H1 (cell line): Measurements from ENCODE around the gene GNAI2. TPM values are rescaled to one million over a fixed set of nuclear protein-coding genes. Genes with fewer than 3 reads are reported as not detected.

Source experiments
- CTCF ChIA-PET: fragments of 300-600 bp; sonication (Branson Sonifier 250); formaldehyde crosslinking; loops from one replicate; lab custom pipeline; 2021; ENCODE audit not compliant: partially characterized antibody; lab: Charles Lee
- POLR2A ChIA-PET: fragments of 300-600 bp; sonication (Branson Sonifier 250); formaldehyde crosslinking; loops from one replicate; lab custom pipeline; 2021; ENCODE audit warnings: inconsistent platforms; ENCODE audit not compliant: partially characterized antibody; lab: Charles Lee
- DNase-seq, 2 experiments: peaks; one replicate each; pipeline versions ENCODE4 v3.0.0 to v3.0.0-alpha.2; 2010 to 2022; ENCODE audit warnings: low spot score in 2 of 2, low read depth in 1 of 2, mixed read lengths in 1 of 2
- FAIRE-seq: peaks from 2 replicates; lab custom pipeline; 2011; peaks lifted over from hg19 to GRCh38; lab: Jason Lieb, UNC
- H2AFZ ChIP-seq: 2 replicates; pipeline ENCODE4 v1.8.1; 2012; ENCODE audit warnings: low read length, inconsistent platforms
- H2AK5ac ChIP-seq: 2 replicates; pipeline ENCODE4 v1.6.1; 2013; ENCODE audit warnings: low read depth, low read length
- H2BK120ac ChIP-seq: replicated peaks from 2 replicates; pipeline ENCODE3; 2013; ENCODE audit warnings: low read depth, low read length, inconsistent platforms
- H2BK12ac ChIP-seq: 2 replicates; pipeline ENCODE4 v1.6.1; 2013; ENCODE audit warnings: low read depth, low read length
- H2BK15ac ChIP-seq: 2 replicates; pipeline ENCODE4 v1.6.1; 2013; ENCODE audit warnings: low read length
- H2BK20ac ChIP-seq: 2 replicates; pipeline ENCODE4 v1.6.1; 2013; ENCODE audit warnings: low read length
- H2BK5ac ChIP-seq: 2 replicates; pipeline ENCODE4 v1.6.1; 2013; ENCODE audit warnings: low read depth, low read length
- H3K14ac ChIP-seq: 2 replicates; pipeline ENCODE4 v1.6.1; 2013; ENCODE audit warnings: inconsistent platforms; ENCODE audit not compliant: insufficient read length
- H3K18ac ChIP-seq: 2 replicates; pipeline ENCODE4 v1.6.1; 2013; ENCODE audit warnings: low read length; ENCODE audit errors: extremely low read depth
- H3K23ac ChIP-seq: 2 replicates; pipeline ENCODE4 v1.6.1; 2013; ENCODE audit warnings: inconsistent platforms; ENCODE audit not compliant: insufficient read length
- H3K23me2 ChIP-seq: 2 replicates; pipeline ENCODE4 v1.6.1; 2013; ENCODE audit warnings: low read depth, low read length
- H3K27ac ChIP-seq: 2 replicates; pipeline ENCODE4 v1.6.1; 2011; ENCODE audit warnings: low read depth, low read length, inconsistent platforms
- H3K27me3 ChIP-seq, 4 experiments: replicated peaks in 1 of 4; 1 replicate in 1 of 4; 2 replicates in 3 of 4; pipeline versions ENCODE4 v1.6.1 to v1.8.1; 2011 to 2013; ENCODE audit warnings: low read length in 3 of 4, mild to moderate bottlenecking in 3 of 4, inconsistent platforms in 2 of 4, mixed read lengths in 2 of 4, moderate library complexity in 1 of 4; ENCODE audit not compliant: control insufficient read depth in 3 of 4, insufficient read depth in 3 of 4; ENCODE audit errors: extremely low read depth in 1 of 4
- H3K36me3 ChIP-seq, 4 experiments: 2 replicates each; pipeline versions ENCODE4 v1.6.1 to v1.8.1; 2011 to 2013; ENCODE audit warnings: mild to moderate bottlenecking in 4 of 4, low read length in 3 of 4, moderate library complexity in 2 of 4, control low read depth in 1 of 4, inconsistent platforms in 1 of 4; ENCODE audit not compliant: insufficient read depth in 4 of 4, control insufficient read depth in 2 of 4
- H3K4ac ChIP-seq: replicated peaks from 2 replicates; pipeline ENCODE3; 2013; ENCODE audit warnings: low read length, low read depth, mixed read lengths, inconsistent platforms; ENCODE audit not compliant: insufficient read length
- H3K4me1 ChIP-seq, 4 experiments: replicated peaks in 1 of 4; 1 replicate in 1 of 4; 2 replicates in 3 of 4; pipeline versions ENCODE4 v1.6.1 to v1.8.1; 2011 to 2013; ENCODE audit warnings: low read length in 3 of 4, inconsistent platforms in 2 of 4, mixed read lengths in 1 of 4; ENCODE audit not compliant: insufficient read depth in 4 of 4, control insufficient read depth in 3 of 4
- H3K4me2 ChIP-seq, 2 experiments: 2 replicates each; pipeline versions ENCODE4 v1.6.1 to v1.8.1; 2011 to 2013; ENCODE audit warnings: low read depth in 2 of 2, low read length in 2 of 2, control low read depth in 1 of 2, inconsistent platforms in 1 of 2, mild to moderate bottlenecking in 1 of 2; ENCODE audit not compliant: insufficient read depth in 1 of 2
- H3K4me3 ChIP-seq, 4 experiments: fragments of 200-600, 300-600 bp in 1 of 4; sonication (generic), shearing (Covaris generic), sonication (Bioruptor Twin) in 1 of 4; 2 replicates each; pipeline versions ENCODE4 v1.5.1 to v1.8.1; 2011 to 2016; ENCODE audit warnings: low read length in 4 of 4, low read depth in 3 of 4, control low read depth in 2 of 4, inconsistent platforms in 2 of 4, mild to moderate bottlenecking in 2 of 4, mixed read lengths in 1 of 4, moderate library complexity in 1 of 4; ENCODE audit not compliant: insufficient read depth in 2 of 4; ENCODE audit errors: extremely low read depth in 1 of 4
- H3K56ac ChIP-seq: replicated peaks from 2 replicates; pipeline ENCODE3; 2013; ENCODE audit warnings: low read depth, mild to moderate bottlenecking, mixed read lengths, low read length, inconsistent platforms; ENCODE audit not compliant: insufficient read length
- H3K79me1 ChIP-seq: 2 replicates; pipeline ENCODE4 v1.6.1; 2013; ENCODE audit warnings: low read depth, low read length, control low read depth
- H3K79me2 ChIP-seq, 2 experiments: 2 replicates each; pipeline versions ENCODE4 v1.6.1 to v1.8.1; 2012 to 2013; ENCODE audit warnings: low read length in 2 of 2, mild to moderate bottlenecking in 2 of 2, inconsistent platforms in 1 of 2; ENCODE audit not compliant: insufficient read depth in 2 of 2, control insufficient read depth in 1 of 2
- H3K9ac ChIP-seq, 4 experiments: replicated peaks in 1 of 4; 1 replicate in 1 of 4; 2 replicates in 3 of 4; pipeline versions ENCODE4 v1.6.1 to v1.8.1; 2011 to 2013; ENCODE audit warnings: low read depth in 3 of 4, low read length in 3 of 4, control low read depth in 2 of 4, mild to moderate bottlenecking in 2 of 4, moderate library complexity in 2 of 4, inconsistent platforms in 1 of 4; ENCODE audit errors: extremely low read depth in 1 of 4
- H3K9me3 ChIP-seq, 2 experiments: 2 replicates each; pipeline versions ENCODE4 v1.6.1 to v1.8.1; 2012 to 2013; ENCODE audit warnings: mild to moderate bottlenecking in 2 of 2, moderate library complexity in 2 of 2, control low read depth in 1 of 2, inconsistent platforms in 1 of 2, low read depth in 1 of 2, low read length in 1 of 2, mixed read lengths in 1 of 2; ENCODE audit not compliant: insufficient read depth in 2 of 2
- H4K20me1 ChIP-seq, 2 experiments: replicated peaks in 1 of 2; 2 replicates each; pipeline versions ENCODE3 to v1.8.1; 2011 to 2013; ENCODE audit warnings: inconsistent platforms in 2 of 2, low read length in 2 of 2, mild to moderate bottlenecking in 1 of 2; ENCODE audit not compliant: insufficient read depth in 2 of 2, control insufficient read depth in 1 of 2
- H4K5ac ChIP-seq: 2 replicates; pipeline ENCODE4 v1.6.1; 2013; ENCODE audit warnings: low read length, low read depth, mixed read lengths, inconsistent platforms; ENCODE audit not compliant: insufficient read length
- H4K8ac ChIP-seq: 2 replicates; pipeline ENCODE4 v1.8.0; 2013; ENCODE audit warnings: mild to moderate bottlenecking, moderate library complexity, low read length, inconsistent platforms; ENCODE audit not compliant: insufficient read depth; ENCODE audit errors: extremely low read depth
- H4K91ac ChIP-seq: replicated peaks from 2 replicates; pipeline ENCODE3; 2013; ENCODE audit warnings: low read length, mixed read lengths, inconsistent platforms; ENCODE audit not compliant: insufficient read length
- BACH1 ChIP-seq: IDR thresholded peaks from 2 replicates; pipeline ENCODE4 v1.6.1; 2012; ENCODE audit warnings: low read length, improper control_type of control experiment
- CBX5 ChIP-seq: fragments of 300-800, 300-1000 bp; sonication (generic); IDR thresholded peaks from 2 replicates; pipeline ENCODE4 v1.7.1; 2016; ENCODE audit warnings: antibody characterized with exemption, low read length, low read depth
- CHD2 ChIP-seq: IDR thresholded peaks from 2 replicates; pipeline ENCODE4 v1.6.1; 2012; ENCODE audit warnings: low read length, improper control_type of control experiment
- CTBP2 ChIP-seq: IDR thresholded peaks from 2 replicates; pipeline ENCODE4 v1.7.0; 2011; ENCODE audit warnings: borderline replicate concordance, mild to moderate bottlenecking, moderate library complexity, mixed read lengths, low read length; ENCODE audit not compliant: insufficient read depth, insufficient read length
- E2F6 ChIP-seq: IDR thresholded peaks from 2 replicates; pipeline ENCODE4 v1.6.1; 2012; ENCODE audit warnings: inconsistent platforms
- KDM4A ChIP-seq: IDR thresholded peaks from one replicate; pipeline ENCODE4 v1.7.1; 2012; ENCODE audit warnings: low read depth, mild to moderate bottlenecking, moderate library complexity, low read length, inconsistent platforms; ENCODE audit not compliant: severe bottlenecking
- NRF1 ChIP-seq: IDR thresholded peaks from 2 replicates; pipeline ENCODE4 v1.6.1; 2011; ENCODE audit warnings: mild to moderate bottlenecking, low read depth, low read length, improper control_type of control experiment
- POLR2AphosphoS5 ChIP-seq: IDR thresholded peaks from 2 replicates; pipeline ENCODE4 v1.6.1; 2011; ENCODE audit warnings: low read depth, low read length
- RBBP5 ChIP-seq: IDR thresholded peaks from 2 replicates; pipeline ENCODE4 v1.7.1; 2012; ENCODE audit warnings: low read depth, mild to moderate bottlenecking, inconsistent platforms, low read length, moderate library complexity, borderline replicate concordance
- SIX5 ChIP-seq: IDR thresholded peaks from 2 replicates; pipeline ENCODE4 v1.6.1; 2011; ENCODE audit warnings: mild to moderate bottlenecking, low read depth, low read length
- TEAD4 ChIP-seq: IDR thresholded peaks from 2 replicates; pipeline ENCODE4 v1.6.1; 2012; ENCODE audit warnings: low read depth, low read length, inconsistent platforms, mixed read lengths
- USF2 ChIP-seq: IDR thresholded peaks from 2 replicates; pipeline ENCODE4 v1.6.1; 2011; ENCODE audit warnings: low read length, improper control_type of control experiment
- WGBS, 2 experiments: shearing (Covaris generic) in 1 of 2; methylation state at CpG; one replicate each; pipeline versions ENCODE4 v1.1.6 to v1.1.7; 2013 to 2015; ENCODE audit warnings: low lambda C conversion rate in 2 of 2, mixed read lengths in 2 of 2, inconsistent platforms in 1 of 2, low coverage in 1 of 2, missing lambda C conversion rate in 1 of 2; ENCODE audit not compliant: insufficient replicate concordance in 2 of 2, insufficient coverage in 1 of 2, insufficient read length in 1 of 2; ENCODE audit errors: extremely low coverage in 1 of 2, missing lambda C conversion rate in 1 of 2; 5-methylcytosine and 5-hydroxymethylcytosine counted together
- polyA plus RNA-seq, 7 experiments: library from polyadenylated mRNA; depleted of rRNA in 3 of 7; stranded (reverse) in 5 of 7; unstranded in 2 of 7; fragments of >200 nt in 5 of 7; fragments of 200-250 nt in 2 of 7; gene quantifications; 1 replicate in 5 of 7; 2 replicates in 1 of 7; 4 replicates in 1 of 7; pipeline versions ENCODE4 v1.2.1 to v1.2.3, GENCODE V29; 2011 to 2013; ENCODE audit warnings: missing spikeins in 2 of 7, mixed read lengths in 2 of 7
- total RNA-seq: library from RNA; stranded (reverse); fragmentation: NEBNext Ultra II Directional; extraction: Animal tissue kit (Norgen Biotek cat#: 25700); gene quantifications from 2 replicates; pipeline ENCODE4 v1.2.1, GENCODE V29; 2021

The GNAI2 gene
- total and polyA plus RNA-seq, 2 of the 8 experiments (the other 6 are each of a cell fraction or from before 2014, with no cell fraction given) = 168 to 539 TPM

DNA sequence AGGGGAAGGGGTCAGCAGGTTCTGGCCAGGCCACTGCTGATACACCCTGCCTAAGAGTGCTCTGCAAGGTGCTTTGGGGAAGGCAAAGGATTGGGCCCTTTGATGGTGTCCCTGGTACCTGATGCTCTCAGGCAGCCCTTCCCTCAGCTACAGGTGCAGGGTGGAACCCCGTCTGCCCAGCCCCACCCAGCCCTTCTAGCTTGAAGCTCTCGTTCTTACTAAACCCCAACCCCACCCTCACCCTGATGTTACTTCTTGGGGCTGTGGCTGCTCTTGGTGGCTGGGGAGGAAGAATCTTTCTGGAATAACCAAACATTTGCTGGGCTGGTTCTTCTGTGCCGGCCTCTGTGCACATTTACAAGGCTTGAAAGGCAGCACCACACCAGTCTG, 6.4 kb downstream of the GNAI2 start:
- H2BK120ac ChIP-seq = peak overlapping the region; percentile 8
- POLR2A ChIA-PET = interaction anchor here (0.6 to 3.4 kb wide), 7 partner anchors 9 to 51 kb away, joined by 3 to 41 read pairs (median 5); partner anchors contain the start of gene GNAT1
- H3K14ac ChIP-seq = no peak overlapping the region
- peak overlapping the region; percentile 4; the same call in 1 of the 2 replicates for H2AK5ac ChIP-seq
- H3K27me3 ChIP-seq = no peaks in the 10 kb centered on the region
- no peaks in the 10 kb centered on the region for H3K9me3 ChIP-seq
- H3K4ac ChIP-seq = peak overlapping the region; percentile 10
- peak overlapping the region; percentile 43; the same call in 1 of the 2 replicates for H2BK12ac ChIP-seq
- H3K56ac ChIP-seq = no peak overlapping the region
- H3K23me2 ChIP-seq = peaks cover 11% of the 10 kb centered on the region; the same call in 1 of the 2 replicates
- no peak overlapping the region; a peak in 2 of 7 replicates for H3K9ac ChIP-seq
- H2BK20ac ChIP-seq = peak overlapping the region; percentile 99
- peak overlapping the region; percentile 100 for H3K18ac ChIP-seq
- H3K23ac ChIP-seq = no peak overlapping the region
- DNase-seq (no peak), FAIRE-seq (no peak)
- no peak overlapping the region for H3K4me3 ChIP-seq
- no peak overlapping the region for H4K5ac ChIP-seq
- CTCF ChIA-PET = interaction anchor here (1.3 to 53.5 kb wide), 5 partner anchors 17 to 123 kb away, joined by 3 to 2149 read pairs (median 121); partner anchors contain the start of genes GNAI2, GNAT1, LSMEM2 and SEMA3B
- H3K4me2 ChIP-seq = peak overlapping the region in 1 of 2 experiments; percentile 87; a peak in 2 of 4 replicates
- peak overlapping the region; percentile 14 for H4K91ac ChIP-seq
- 93% methylated on average over 3 of the region's 3 CpGs; no CpG with 5 or more reads in 1 of the 2 experiments for WGBS, 2 experiments
- peak overlapping the region; percentile 99 for H2BK15ac ChIP-seq
- H2BK5ac ChIP-seq = peak overlapping the region; percentile 98
- H2AFZ ChIP-seq = no peak overlapping the region
- peaks cover 33 to 92% of the 10 kb centered on the region in 2 experiments for H3K79me2 ChIP-seq
- peaks cover 21 to 33% of the 10 kb centered on the region in 2 experiments for H4K20me1 ChIP-seq
- H3K79me1 ChIP-seq = peaks cover 25% of the 10 kb centered on the region
- peaks cover 12 to 80% (median 70%) of the 10 kb centered on the region in 4 experiments for H3K4me1 ChIP-seq
- H3K27ac ChIP-seq = peak overlapping the region; percentile 80; the same call in 1 of the 2 replicates
- H4K8ac ChIP-seq = no peak overlapping the region
- peaks cover 0 to 3% (median 0%) of the 10 kb centered on the region in 4 experiments; a peak in 1 of 8 replicates for H3K36me3 ChIP-seq
- no peak for TF ChIP-seq USF2
- no peak for TF ChIP-seq KDM4A
- TF ChIP-seq TEAD4 = no peak
- TF ChIP-seq RBBP5 = no peak
- no peak for TF ChIP-seq SIX5
- no peak for TF ChIP-seq POLR2AphosphoS5
- no peak for TF ChIP-seq CHD2
- no peak for TF ChIP-seq E2F6
- no peak for TF ChIP-seq CBX5
- no peak for TF ChIP-seq CTBP2
- TF ChIP-seq BACH1 = no peak
- no peak for TF ChIP-seq NRF1
